ENCODE measurements around the gene FRAS1. TPM values are rescaled to one million over a fixed set of nuclear protein-coding genes. Genes with fewer than 3 reads are reported as not detected.

The FRAS1 gene
- total and polyA plus RNA-seq, 5 donors from 2014 or later = not detected

DNA sequence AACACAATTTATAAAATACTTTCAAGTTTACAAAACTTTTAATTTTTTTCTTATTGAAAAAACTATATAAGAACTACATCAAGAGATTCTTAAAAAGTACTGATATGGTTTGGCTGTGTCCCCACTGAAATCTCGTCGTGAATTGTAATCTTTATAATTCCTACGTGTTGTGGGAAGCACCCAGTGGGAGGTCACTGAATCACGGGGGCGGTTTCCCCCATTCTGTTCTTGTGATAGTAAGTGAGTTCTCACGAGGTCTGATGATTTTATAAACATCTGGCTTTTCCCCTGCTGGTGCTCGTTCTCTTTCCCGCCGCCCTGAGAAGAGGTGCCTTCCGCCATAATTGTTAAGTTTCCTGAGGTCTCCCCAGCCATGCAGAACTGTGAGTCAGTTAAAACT lies 88.5 kb downstream of the FRAS1 start:
- Mint-ChIP-seq H3K4me1 (no peaks in the 10 kb centered on the region), H3K27me3 (peaks cover 6% of the 10 kb centered on the region), H3K36me3 (no peaks in the 10 kb centered on the region), H3K27ac (no peak overlapping the region), H3K9me3 (peaks cover 0 to 7% (median 2%) of the 10 kb centered on the region in 7 donors), H3K4me3 (no peak overlapping the region)
- H3K27me3 ChIP-seq (ENCODE audit: control insufficient read depth, insufficient read depth, low read length) = no peaks in the 10 kb centered on the region
- H3K4me1 ChIP-seq (ENCODE audit: control insufficient read depth, insufficient read depth, low read length, poor library complexity, severe bottlenecking) = no peaks in the 10 kb centered on the region
- no peaks in the 10 kb centered on the region for H3K36me3 ChIP-seq (ENCODE audit: control insufficient read depth, insufficient read depth, low read length)
- no peaks in the 10 kb centered on the region for H3K9me3 ChIP-seq (ENCODE audit: control insufficient read depth in 2 of 2, low read length in 2 of 2)
- H3K4me3 ChIP-seq (ENCODE audit: low read depth, low read length) = no peak overlapping the region
- H3K27ac ChIP-seq (ENCODE audit: insufficient read depth, low read length, poor library complexity, severe bottlenecking) = no peak overlapping the region
- DNase-seq (no peak), ATAC-seq (ENCODE audit: low read depth in 2 of 2) (no peak)

DNA sequence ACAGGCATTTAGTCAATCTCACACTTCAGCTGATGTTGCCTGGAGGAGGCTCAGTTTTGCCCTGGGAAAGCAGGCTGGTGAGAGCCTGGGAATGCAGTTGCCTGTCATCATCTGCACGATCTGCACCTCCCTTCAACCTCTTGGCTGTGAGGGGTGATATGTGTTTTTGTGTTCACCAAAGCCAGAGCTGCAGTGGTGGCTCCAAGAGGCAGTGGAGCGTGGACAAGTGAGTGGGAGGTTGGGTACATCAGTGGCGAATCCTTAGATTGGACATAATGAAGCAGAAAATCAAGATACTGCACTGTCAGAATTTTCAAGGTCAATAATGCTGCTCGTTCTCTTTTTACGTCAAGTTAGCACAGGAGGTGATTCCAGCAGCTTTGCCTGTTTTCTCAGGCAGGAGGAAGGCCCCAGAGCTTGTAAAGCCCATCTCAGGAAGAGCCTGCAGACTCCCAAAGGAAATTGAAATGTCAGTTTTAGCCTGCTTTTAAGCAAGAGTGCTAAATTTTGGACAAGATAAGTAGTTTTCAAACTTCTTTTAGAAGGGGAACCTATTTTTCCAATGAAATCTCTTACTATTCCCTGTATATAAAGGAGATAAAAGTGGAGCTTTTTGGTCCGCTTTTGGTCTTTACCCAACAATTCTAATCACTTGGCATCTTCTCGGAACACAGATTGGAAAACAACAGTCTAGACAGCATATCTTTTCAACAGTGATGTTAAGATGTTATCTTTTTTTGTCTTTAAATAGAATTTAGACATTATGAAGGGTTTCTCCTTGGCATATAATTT lies 92.8 kb downstream of the FRAS1 start:
- no peak for DNase-seq
- no peak for ATAC-seq (ENCODE audit: low read depth in 2 of 2)
- Mint-ChIP-seq H3K9me3 (peaks cover 0 to 3% (median 0%) of the 10 kb centered on the region in 7 donors), H3K4me3 (no peak overlapping the region), H3K36me3 (no peaks in the 10 kb centered on the region), H3K4me1 (no peaks in the 10 kb centered on the region), H3K27ac (no peak overlapping the region), H3K27me3 (peaks cover 6% of the 10 kb centered on the region)
- H3K27ac ChIP-seq (ENCODE audit: insufficient read depth, low read length, poor library complexity, severe bottlenecking) = no peak overlapping the region
- no peaks in the 10 kb centered on the region for H3K36me3 ChIP-seq (ENCODE audit: control insufficient read depth, insufficient read depth, low read length)
- no peak overlapping the region for H3K4me3 ChIP-seq (ENCODE audit: low read depth, low read length)
- H3K9me3 ChIP-seq (ENCODE audit: control insufficient read depth in 2 of 2, low read length in 2 of 2) = no peaks in the 10 kb centered on the region
- H3K4me1 ChIP-seq (ENCODE audit: control insufficient read depth, insufficient read depth, low read length, poor library complexity, severe bottlenecking) = no peaks in the 10 kb centered on the region
- no peaks in the 10 kb centered on the region for H3K27me3 ChIP-seq (ENCODE audit: control insufficient read depth, insufficient read depth, low read length)

DNA sequence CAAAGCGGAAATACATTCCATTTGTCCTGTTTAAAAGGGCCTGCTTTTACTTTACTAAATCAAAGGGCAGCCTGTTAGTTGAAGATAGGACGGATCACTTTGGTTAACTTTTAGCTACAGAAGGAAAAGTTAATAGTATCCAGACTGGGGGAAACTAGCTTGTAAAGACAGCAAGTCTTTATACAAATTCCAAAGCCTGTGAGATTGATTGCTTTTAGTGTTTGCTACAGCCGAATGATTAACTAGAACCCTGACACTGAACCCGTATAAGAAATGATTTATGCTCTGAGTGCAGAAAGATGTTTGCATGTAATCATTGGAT lies 93.4 kb downstream of the FRAS1 start:
- H3K27me3 ChIP-seq (ENCODE audit: control insufficient read depth, insufficient read depth, low read length) = no peaks in the 10 kb centered on the region
- H3K4me3 ChIP-seq (ENCODE audit: low read depth, low read length) = no peak overlapping the region
- no peaks in the 10 kb centered on the region for H3K36me3 ChIP-seq (ENCODE audit: control insufficient read depth, insufficient read depth, low read length)
- Mint-ChIP-seq H3K36me3 (no peaks in the 10 kb centered on the region), H3K4me1 (no peaks in the 10 kb centered on the region), H3K9me3 (peaks cover 0 to 3% (median 0%) of the 10 kb centered on the region in 7 donors), H3K27me3 (peaks cover 6% of the 10 kb centered on the region), H3K4me3 (no peak overlapping the region), H3K27ac (no peak overlapping the region)
- no peak overlapping the region for H3K27ac ChIP-seq (ENCODE audit: insufficient read depth, low read length, poor library complexity, severe bottlenecking)
- DNase-seq (no peak), ATAC-seq (ENCODE audit: low read depth in 2 of 2) (no peak)
- H3K9me3 ChIP-seq (ENCODE audit: control insufficient read depth in 2 of 2, low read length in 2 of 2) = no peaks in the 10 kb centered on the region
- H3K4me1 ChIP-seq (ENCODE audit: control insufficient read depth, insufficient read depth, low read length, poor library complexity, severe bottlenecking) = no peaks in the 10 kb centered on the region

DNA sequence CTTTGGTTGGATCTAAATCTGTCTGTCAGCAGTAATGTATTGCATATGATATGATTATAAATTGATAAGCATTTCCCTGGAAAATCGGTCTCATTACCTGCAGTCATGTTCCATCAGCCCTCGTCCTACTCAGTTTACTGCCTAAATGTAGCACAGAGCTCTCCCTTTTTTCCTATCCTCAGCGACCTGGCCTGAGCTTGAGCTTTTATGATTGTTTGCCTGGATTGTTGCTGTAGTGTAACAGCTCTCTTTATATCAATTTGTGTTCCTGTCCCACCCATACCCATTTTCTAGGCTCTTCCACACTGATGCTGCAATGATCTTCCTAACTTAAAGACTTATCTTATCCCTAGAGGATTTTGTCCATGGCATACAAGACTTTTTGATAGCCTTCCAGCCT lies 95.7 kb downstream of the FRAS1 start:
- H3K27ac ChIP-seq (ENCODE audit: insufficient read depth, low read length, poor library complexity, severe bottlenecking) = no peak overlapping the region
- no peaks in the 10 kb centered on the region for H3K4me1 ChIP-seq (ENCODE audit: control insufficient read depth, insufficient read depth, low read length, poor library complexity, severe bottlenecking)
- no peaks in the 10 kb centered on the region for H3K9me3 ChIP-seq (ENCODE audit: control insufficient read depth in 2 of 2, low read length in 2 of 2)
- no peaks in the 10 kb centered on the region for H3K36me3 ChIP-seq (ENCODE audit: control insufficient read depth, insufficient read depth, low read length)
- DNase-seq = no peak
- no peak overlapping the region for H3K4me3 Mint-ChIP-seq
- no peak overlapping the region for H3K4me3 ChIP-seq (ENCODE audit: low read depth, low read length)
- H3K27me3 ChIP-seq (ENCODE audit: control insufficient read depth, insufficient read depth, low read length) = no peaks in the 10 kb centered on the region
- no peaks in the 10 kb centered on the region for H3K36me3 Mint-ChIP-seq
- no peak overlapping the region for H3K27ac Mint-ChIP-seq
- peaks cover 4% of the 10 kb centered on the region for H3K27me3 Mint-ChIP-seq
- H3K4me1 Mint-ChIP-seq = no peaks in the 10 kb centered on the region
- no peak for ATAC-seq (ENCODE audit: low read depth in 2 of 2)
- H3K9me3 Mint-ChIP-seq = peaks cover 0 to 3% (median 0%) of the 10 kb centered on the region in 7 donors

DNA sequence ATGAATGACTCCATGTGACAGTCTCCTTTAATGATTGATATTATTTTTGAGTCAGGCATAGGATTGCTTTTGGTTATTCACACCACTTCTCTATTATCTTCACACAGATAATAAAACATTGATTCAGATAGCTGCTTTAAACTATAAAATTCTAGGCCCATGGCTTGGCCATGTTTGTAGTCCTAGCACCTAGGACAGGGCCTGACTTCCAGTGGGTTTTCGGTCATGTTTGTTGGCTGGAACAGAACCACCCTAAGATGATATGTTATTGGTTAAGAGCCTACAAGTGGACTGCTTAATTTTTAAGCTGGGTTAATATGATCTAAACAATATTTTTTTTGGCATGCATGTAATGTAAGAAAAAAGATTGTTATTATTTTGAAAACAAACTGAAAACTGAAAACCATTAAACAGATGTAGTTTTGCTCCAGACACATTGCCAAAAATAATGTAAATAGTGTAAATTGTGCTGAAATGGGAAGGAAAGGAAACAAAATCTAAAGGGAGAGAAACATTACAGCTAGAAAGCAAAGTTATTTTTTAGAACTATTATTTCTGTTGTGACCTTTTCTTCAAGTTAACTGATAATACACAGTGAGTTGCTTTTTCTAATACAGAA lies 98.0 kb downstream of the FRAS1 start:
- H3K27me3 ChIP-seq (ENCODE audit: control insufficient read depth, insufficient read depth, low read length) = no peaks in the 10 kb centered on the region
- H3K9me3 ChIP-seq (ENCODE audit: control insufficient read depth in 2 of 2, low read length in 2 of 2) = no peaks in the 10 kb centered on the region
- Mint-ChIP-seq H3K36me3 (no peaks in the 10 kb centered on the region), H3K27ac (no peak overlapping the region), H3K9me3 (peaks cover 0 to 4% (median 0%) of the 10 kb centered on the region in 7 donors), H3K4me3 (no peak overlapping the region), H3K27me3 (peaks cover 4% of the 10 kb centered on the region), H3K4me1 (no peaks in the 10 kb centered on the region)
- no peak overlapping the region for H3K27ac ChIP-seq (ENCODE audit: insufficient read depth, low read length, poor library complexity, severe bottlenecking)
- H3K4me1 ChIP-seq (ENCODE audit: control insufficient read depth, insufficient read depth, low read length, poor library complexity, severe bottlenecking) = no peaks in the 10 kb centered on the region
- ATAC-seq (ENCODE audit: low read depth in 2 of 2) (no peak), DNase-seq (no peak)
- no peak overlapping the region for H3K4me3 ChIP-seq (ENCODE audit: low read depth, low read length)
- no peaks in the 10 kb centered on the region for H3K36me3 ChIP-seq (ENCODE audit: control insufficient read depth, insufficient read depth, low read length)

DNA sequence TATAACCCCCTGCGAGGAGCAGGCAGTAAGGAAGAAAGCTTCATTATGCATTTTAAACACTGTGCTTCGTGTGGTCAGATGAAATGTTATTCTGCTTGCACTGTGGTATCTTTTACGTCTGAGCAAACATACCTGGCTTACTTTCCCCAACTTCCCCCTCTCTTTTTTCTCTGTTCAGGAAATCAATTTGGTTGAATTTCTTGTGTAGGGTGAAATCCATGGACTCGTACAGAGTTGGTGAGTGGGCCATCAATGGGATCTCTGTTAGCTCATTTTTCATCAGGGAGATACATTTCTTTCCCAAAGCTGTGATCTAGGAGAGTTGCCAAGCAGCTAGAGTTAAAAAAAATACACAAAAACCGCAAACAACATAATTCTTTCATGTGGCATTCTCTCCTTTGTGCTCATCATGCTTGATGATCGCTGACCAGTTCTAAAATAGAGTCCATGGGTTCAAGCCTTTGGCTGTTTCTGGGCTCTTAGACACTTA lies 98.5 kb downstream of the FRAS1 start:
- Mint-ChIP-seq H3K36me3 (no peaks in the 10 kb centered on the region), H3K27ac (no peak overlapping the region), H3K4me1 (no peaks in the 10 kb centered on the region), H3K4me3 (no peak overlapping the region), H3K27me3 (peaks cover 4% of the 10 kb centered on the region), H3K9me3 (peaks cover 0 to 4% (median 0%) of the 10 kb centered on the region in 7 donors)
- DNase-seq = no peak
- no peaks in the 10 kb centered on the region for H3K36me3 ChIP-seq (ENCODE audit: control insufficient read depth, insufficient read depth, low read length)
- no peaks in the 10 kb centered on the region for H3K27me3 ChIP-seq (ENCODE audit: control insufficient read depth, insufficient read depth, low read length)
- H3K4me1 ChIP-seq (ENCODE audit: control insufficient read depth, insufficient read depth, low read length, poor library complexity, severe bottlenecking) = no peaks in the 10 kb centered on the region
- H3K4me3 ChIP-seq (ENCODE audit: low read depth, low read length) = no peak overlapping the region
- ATAC-seq (ENCODE audit: low read depth in 2 of 2) = no peak
- H3K9me3 ChIP-seq (ENCODE audit: control insufficient read depth in 2 of 2, low read length in 2 of 2) = no peaks in the 10 kb centered on the region
- no peak overlapping the region for H3K27ac ChIP-seq (ENCODE audit: insufficient read depth, low read length, poor library complexity, severe bottlenecking)

DNA sequence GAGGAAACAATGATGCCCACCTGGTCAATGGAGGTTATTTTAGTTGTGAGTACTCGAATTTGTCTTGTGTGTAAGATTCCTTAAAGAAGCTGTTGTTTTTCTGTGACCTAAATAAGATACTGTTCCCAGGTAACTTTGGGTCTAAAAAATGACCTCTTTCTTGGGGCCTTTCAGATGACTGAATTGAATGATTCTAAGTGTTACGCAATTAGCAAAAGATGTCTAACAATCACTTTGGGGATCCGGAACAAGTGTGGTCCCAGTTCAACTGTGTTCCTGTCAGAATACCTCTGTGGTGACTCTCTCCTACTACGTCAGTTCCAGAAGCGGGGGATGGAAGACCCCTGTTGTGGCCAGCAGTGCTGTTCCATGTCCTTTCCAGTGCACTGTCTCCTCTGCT lies 99.4 kb downstream of the FRAS1 start:
- Mint-ChIP-seq H3K27ac (no peak overlapping the region), H3K9me3 (peaks cover 0 to 4% (median 0%) of the 10 kb centered on the region in 7 donors), H3K4me3 (no peak overlapping the region), H3K36me3 (no peaks in the 10 kb centered on the region), H3K27me3 (peaks cover 4% of the 10 kb centered on the region), H3K4me1 (no peaks in the 10 kb centered on the region)
- no peak overlapping the region for H3K4me3 ChIP-seq (ENCODE audit: low read depth, low read length)
- no peak overlapping the region for H3K27ac ChIP-seq (ENCODE audit: insufficient read depth, low read length, poor library complexity, severe bottlenecking)
- H3K27me3 ChIP-seq (ENCODE audit: control insufficient read depth, insufficient read depth, low read length) = no peaks in the 10 kb centered on the region
- no peaks in the 10 kb centered on the region for H3K4me1 ChIP-seq (ENCODE audit: control insufficient read depth, insufficient read depth, low read length, poor library complexity, severe bottlenecking)
- DNase-seq (no peak), ATAC-seq (ENCODE audit: low read depth in 2 of 2) (no peak)
- H3K36me3 ChIP-seq (ENCODE audit: control insufficient read depth, insufficient read depth, low read length) = no peaks in the 10 kb centered on the region
- H3K9me3 ChIP-seq (ENCODE audit: control insufficient read depth in 2 of 2, low read length in 2 of 2) = no peaks in the 10 kb centered on the region

DNA sequence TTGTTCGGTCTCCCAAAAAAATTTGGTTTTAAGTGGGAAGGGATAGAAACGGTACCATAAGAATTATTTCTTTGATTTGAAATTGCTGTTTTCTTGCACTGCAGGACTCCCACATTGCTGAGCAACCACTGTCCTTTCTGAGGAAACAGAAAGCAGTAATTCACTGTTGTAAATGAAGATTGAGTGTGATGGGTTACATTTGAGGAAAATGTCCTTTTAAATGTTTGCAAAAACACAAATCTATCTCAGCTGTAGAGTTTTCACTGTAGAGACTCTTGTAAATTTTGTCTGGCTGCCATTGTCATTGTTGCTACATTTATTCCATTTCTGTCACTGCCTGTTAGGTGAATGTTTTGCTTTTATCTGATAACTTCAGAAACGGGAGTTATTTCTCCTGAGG lies 105.2 kb downstream of the FRAS1 start:
- no peaks in the 10 kb centered on the region for H3K4me1 Mint-ChIP-seq
- Histone ChIP-seq H3K9me3 (ENCODE audit: control insufficient read depth in 2 of 2, low read length in 2 of 2) (no peaks in the 10 kb centered on the region), H3K4me3 (ENCODE audit: low read depth, low read length) (no peak overlapping the region), H3K27ac (ENCODE audit: insufficient read depth, low read length, poor library complexity, severe bottlenecking) (no peak overlapping the region), H3K27me3 (ENCODE audit: control insufficient read depth, insufficient read depth, low read length) (peaks cover 2% of the 10 kb centered on the region), H3K4me1 (ENCODE audit: control insufficient read depth, insufficient read depth, low read length, poor library complexity, severe bottlenecking) (no peaks in the 10 kb centered on the region), H3K36me3 (ENCODE audit: control insufficient read depth, insufficient read depth, low read length) (no peaks in the 10 kb centered on the region)
- no peaks in the 10 kb centered on the region for H3K36me3 Mint-ChIP-seq
- H3K27ac Mint-ChIP-seq = no peak overlapping the region
- ATAC-seq (ENCODE audit: low read depth in 2 of 2) (no peak), DNase-seq (no peak)
- no peaks in the 10 kb centered on the region for H3K27me3 Mint-ChIP-seq
- H3K4me3 Mint-ChIP-seq = no peak overlapping the region
- H3K9me3 Mint-ChIP-seq = peaks cover 0 to 4% (median 0%) of the 10 kb centered on the region in 7 donors

Data from CD4-positive, CD25-positive, alpha-beta regulatory T cell (primary cell).